DND-41 (cell line): Measurements from ENCODE around the gene AOC1.

ENCODE experiments used
- ATAC-seq: fragments of 200-7000 bp; cut with Tn5 transposase; 3 replicates; pipeline ENCODE4 v1.9.1; 2021; ENCODE audit warnings: low read depth; ENCODE audit not compliant: insufficient read depth
- DNase-seq: peaks from one replicate; pipeline ENCODE4 v3.0.0-alpha.2; 2020
- H2AFZ ChIP-seq: 2 replicates; pipeline ENCODE4 v1.6.0; 2012; ENCODE audit warnings: low read depth, low read length
- H3K27ac ChIP-seq: 2 replicates; pipeline ENCODE4 v1.5.1; 2012; ENCODE audit warnings: low read length, inconsistent platforms
- H3K27me3 ChIP-seq: fragments of 200-600 bp; sonication (generic); 2 replicates; pipeline ENCODE4 v1.6.0; 2012; ENCODE audit warnings: low read length, mild to moderate bottlenecking, inconsistent platforms; ENCODE audit not compliant: insufficient read depth, poor library complexity
- H3K36me3 ChIP-seq: 2 replicates; pipeline ENCODE4 v1.5.1; 2012; ENCODE audit warnings: low read length, inconsistent platforms; ENCODE audit not compliant: insufficient read depth
- H3K4me1 ChIP-seq: 2 replicates; pipeline ENCODE4 v1.5.1; 2012; ENCODE audit warnings: mild to moderate bottlenecking, low read length; ENCODE audit not compliant: insufficient read depth
- H3K4me2 ChIP-seq: 2 replicates; pipeline ENCODE4 v1.6.0; 2012; ENCODE audit warnings: mild to moderate bottlenecking, moderate library complexity, low read length, inconsistent platforms; ENCODE audit not compliant: insufficient read depth
- H3K4me3 ChIP-seq, 2 experiments: fragments of 200-600 bp in 1 of 2; shearing (Covaris generic) in 1 of 2; 2 replicates each; pipeline ENCODE4 v1.5.1; 2012 to 2016; ENCODE audit warnings: inconsistent platforms in 2 of 2, low read length in 2 of 2, mild to moderate bottlenecking in 2 of 2, low read depth in 1 of 2, moderate library complexity in 1 of 2
- H3K79me2 ChIP-seq: 2 replicates; pipeline ENCODE4 v1.6.0; 2012; ENCODE audit warnings: low read length, inconsistent platforms; ENCODE audit not compliant: insufficient read depth
- H3K9ac ChIP-seq: 2 replicates; pipeline ENCODE4 v1.6.0; 2012; ENCODE audit warnings: low read depth, mild to moderate bottlenecking, inconsistent platforms, low read length, moderate library complexity
- H3K9me3 ChIP-seq: 2 replicates; pipeline ENCODE4 v1.5.1; 2012; ENCODE audit warnings: low read length, moderate library complexity, mild to moderate bottlenecking, inconsistent platforms; ENCODE audit not compliant: insufficient read depth, severe bottlenecking
- H4K20me1 ChIP-seq: 2 replicates; pipeline ENCODE4 v1.6.0; 2012; ENCODE audit warnings: low read length; ENCODE audit not compliant: insufficient read depth
- CTCF ChIP-seq: IDR thresholded peaks from 2 replicates; pipeline ENCODE4 v1.5.1; 2012; ENCODE audit warnings: borderline replicate concordance, low read length, moderate library complexity, mild to moderate bottlenecking; ENCODE audit not compliant: poor library complexity, severe bottlenecking; ENCODE audit errors: extremely low read depth
- EZH2 ChIP-seq: IDR thresholded peaks from 3 replicates; pipeline ENCODE4 v1.6.1; 2012; ENCODE audit warnings: borderline replicate concordance, low read depth, mild to moderate bottlenecking, moderate library complexity, low read length, inconsistent platforms; ENCODE audit not compliant: severe bottlenecking

AOC1 gene

GRCh38 chr7:150850273-150850672 lies 2.0 kb upstream of the AOC1 start:
- Histone ChIP-seq H3K79me2 (no peaks in the 10 kb centered on the region), H3K9me3 (no peaks in the 10 kb centered on the region), H2AFZ (no peak overlapping the region), H3K27me3 (peaks cover 45% of the 10 kb centered on the region), H3K9ac (no peak overlapping the region), H4K20me1 (no peaks in the 10 kb centered on the region), H3K4me3 (no peak overlapping the region), H3K4me1 (no peaks in the 10 kb centered on the region), H3K36me3 (no peaks in the 10 kb centered on the region), H3K4me2 (no peak overlapping the region), H3K27ac (no peak overlapping the region)
- DNase-seq: no peak
- no peak for ATAC-seq
- TF ChIP-seq CTCF (no peak), EZH2 (no peak)

DNA sequence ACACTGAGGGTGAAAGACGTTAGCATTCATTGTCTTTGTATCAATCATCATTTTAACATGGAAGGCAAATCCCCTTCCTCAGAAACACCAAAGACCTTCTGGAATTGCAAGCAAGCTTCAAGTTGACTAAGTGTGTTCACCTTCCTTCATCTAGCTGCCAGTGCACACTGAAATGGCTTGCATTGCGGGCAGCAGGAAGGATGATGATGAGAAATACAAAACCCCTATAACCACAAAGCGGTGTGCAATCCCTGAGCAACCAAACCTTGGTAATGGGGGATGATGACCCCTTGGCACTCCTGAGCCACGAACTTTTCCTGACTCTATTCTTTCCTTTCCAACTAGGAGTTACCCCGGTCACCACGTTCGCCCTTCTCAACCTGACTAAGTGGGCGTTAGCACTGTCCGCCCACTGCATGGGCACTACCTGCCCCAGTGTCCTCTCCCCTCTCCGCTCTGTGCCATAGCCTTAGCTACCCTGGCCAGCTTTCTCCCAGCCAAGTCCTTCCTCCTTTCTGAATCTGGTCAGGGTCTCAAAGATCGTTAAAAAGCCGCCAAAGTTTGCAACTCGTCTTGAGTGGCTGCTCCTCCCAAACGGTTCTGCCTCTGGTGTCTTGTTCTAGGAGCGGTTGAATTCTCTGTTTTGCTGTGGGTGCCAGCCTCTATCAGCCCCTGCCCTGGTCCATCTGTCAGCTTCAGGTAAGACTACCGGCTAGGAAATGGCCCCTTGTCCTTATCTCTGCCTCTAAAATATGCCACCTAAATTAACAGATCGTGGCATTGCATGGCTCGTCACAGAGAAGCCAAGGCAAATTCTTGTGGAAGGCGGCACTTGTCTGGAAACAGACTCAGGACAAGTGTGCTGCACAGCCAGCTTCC lies 586 bp upstream of the AOC1 start:
- Histone ChIP-seq H3K4me3 (no peak overlapping the region), H3K27ac (no peak overlapping the region), H3K79me2 (no peaks in the 10 kb centered on the region), H3K27me3 (peaks cover 40% of the 10 kb centered on the region), H3K36me3 (no peaks in the 10 kb centered on the region), H2AFZ (no peak overlapping the region), H3K4me2 (no peak overlapping the region), H4K20me1 (no peaks in the 10 kb centered on the region), H3K9me3 (no peaks in the 10 kb centered on the region), H3K9ac (no peak overlapping the region), H3K4me1 (no peaks in the 10 kb centered on the region)
- TF ChIP-seq CTCF (no peak), EZH2 (no peak)
- DNase-seq (no peak), ATAC-seq (no peak)

GRCh38 chr7:150854066-150855000 lies 2.0 kb downstream of the AOC1 start:
- no peaks in the 10 kb centered on the region for H3K9me3 ChIP-seq
- H3K79me2 ChIP-seq: no peaks in the 10 kb centered on the region
- no peaks in the 10 kb centered on the region for H4K20me1 ChIP-seq
- no peak overlapping the region for H3K27ac ChIP-seq
- peaks cover 34% of the 10 kb centered on the region for H3K27me3 ChIP-seq
- H3K4me3 ChIP-seq: no peak overlapping the region
- H3K4me2 ChIP-seq: no peak overlapping the region
- no peaks in the 10 kb centered on the region for H3K36me3 ChIP-seq
- ATAC-seq (no peak), DNase-seq (no peak)
- TF ChIP-seq EZH2: no peak
- TF ChIP-seq CTCF: no peak
- H3K9ac ChIP-seq: no peak overlapping the region
- no peak overlapping the region for H2AFZ ChIP-seq
- no peaks in the 10 kb centered on the region for H3K4me1 ChIP-seq
